Measurements from ENCODE around the gene ANKS1B. TPM values are rescaled to one million over a fixed set of nuclear protein-coding genes. Genes with fewer than 3 reads are reported as not detected.

ANKS1B gene
- total RNA-seq, 6 experiments from 2014 or later = 0.31 to 0.66 (median 0.37) TPM

DNA sequence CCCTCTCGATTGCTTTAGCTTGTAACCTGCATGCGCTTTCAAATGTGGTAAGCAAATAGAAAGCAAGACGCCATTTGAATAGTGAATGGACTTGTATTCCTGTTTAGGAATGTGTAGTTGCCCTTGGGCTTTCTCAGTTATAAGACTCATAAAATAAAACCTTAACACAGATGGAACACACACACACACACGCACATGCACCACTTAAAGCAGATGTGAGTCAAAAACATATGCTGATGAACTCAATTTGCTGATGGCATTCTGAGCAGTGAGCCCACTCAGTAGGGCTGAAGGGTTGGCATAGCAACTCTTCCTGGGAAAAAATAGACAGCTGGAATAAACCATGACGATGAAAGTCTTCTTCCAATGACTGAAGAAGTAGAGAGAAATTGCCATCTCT is 979.1 kb downstream of the ANKS1B start:
- H3K9me3 Mint-ChIP-seq = no peaks in the 10 kb centered on the region
- no peak for DNase-seq
- no peak overlapping the region for H3K4me3 Mint-ChIP-seq
- H3K4me1 Mint-ChIP-seq (ENCODE audit: low read depth) = no peaks in the 10 kb centered on the region
- H3K27me3 Mint-ChIP-seq (ENCODE audit: insufficient read depth) = no peaks in the 10 kb centered on the region
- no peaks in the 10 kb centered on the region for H3K36me3 Mint-ChIP-seq (ENCODE audit: low read depth)
- no peak overlapping the region for H3K27ac Mint-ChIP-seq
- TF ChIP-seq, protein P1, sequence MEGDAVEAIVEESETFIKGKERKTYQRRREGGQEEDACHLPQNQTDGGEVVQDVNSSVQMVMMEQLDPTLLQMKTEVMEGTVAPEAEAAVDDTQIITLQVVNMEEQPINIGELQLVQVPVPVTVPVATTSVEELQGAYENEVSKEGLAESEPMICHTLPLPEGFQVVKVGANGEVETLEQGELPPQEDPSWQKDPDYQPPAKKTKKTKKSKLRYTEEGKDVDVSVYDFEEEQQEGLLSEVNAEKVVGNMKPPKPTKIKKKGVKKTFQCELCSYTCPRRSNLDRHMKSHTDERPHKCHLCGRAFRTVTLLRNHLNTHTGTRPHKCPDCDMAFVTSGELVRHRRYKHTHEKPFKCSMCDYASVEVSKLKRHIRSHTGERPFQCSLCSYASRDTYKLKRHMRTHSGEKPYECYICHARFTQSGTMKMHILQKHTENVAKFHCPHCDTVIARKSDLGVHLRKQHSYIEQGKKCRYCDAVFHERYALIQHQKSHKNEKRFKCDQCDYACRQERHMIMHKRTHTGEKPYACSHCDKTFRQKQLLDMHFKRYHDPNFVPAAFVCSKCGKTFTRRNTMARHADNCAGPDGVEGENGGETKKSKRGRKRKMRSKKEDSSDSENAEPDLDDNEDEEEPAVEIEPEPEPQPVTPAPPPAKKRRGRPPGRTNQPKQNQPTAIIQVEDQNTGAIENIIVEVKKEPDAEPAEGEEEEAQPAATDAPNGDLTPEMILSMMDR (IDR thresholded peaks at IDR 0.05) = no peak

DNA sequence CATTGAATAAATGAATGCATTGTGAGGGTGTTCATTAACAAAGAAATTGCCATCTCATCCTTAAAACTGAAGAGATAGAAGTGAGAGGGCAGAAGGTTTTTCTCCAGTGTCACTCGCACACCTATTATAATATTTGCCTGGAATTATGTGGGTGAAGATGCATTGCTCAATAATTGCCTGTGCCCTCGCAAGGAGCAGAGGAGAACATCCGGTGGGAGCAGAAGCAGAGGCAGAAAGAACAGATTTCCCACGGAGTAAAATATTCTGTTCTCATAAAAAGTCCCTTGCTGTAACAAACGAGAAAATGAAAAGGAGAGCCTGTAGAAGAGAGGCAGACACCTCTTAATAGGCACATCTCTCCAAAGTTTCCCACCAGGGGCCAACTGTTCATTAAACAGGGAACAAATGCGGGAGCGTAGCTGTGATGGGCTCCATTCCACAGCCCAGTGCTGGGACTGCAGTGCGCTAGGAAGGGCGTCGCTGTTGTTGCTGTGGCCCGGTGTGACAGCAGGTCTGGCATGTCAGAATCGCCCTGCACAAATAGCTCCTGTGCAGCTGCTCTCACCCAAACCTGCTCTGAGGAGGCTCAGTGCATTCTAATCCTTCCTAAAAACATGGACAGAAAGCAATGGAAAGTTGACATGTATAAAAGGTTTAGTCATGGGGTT is 979.8 kb downstream of the ANKS1B start:
- TF ChIP-seq, protein P1 (IDR thresholded peaks at IDR 0.05) = no peak
- no peaks in the 10 kb centered on the region for H3K36me3 Mint-ChIP-seq (ENCODE audit: low read depth)
- H3K9me3 Mint-ChIP-seq = no peaks in the 10 kb centered on the region
- H3K27ac Mint-ChIP-seq = no peak overlapping the region
- no peaks in the 10 kb centered on the region for H3K4me1 Mint-ChIP-seq (ENCODE audit: low read depth)
- no peak for DNase-seq
- no peak overlapping the region for H3K4me3 Mint-ChIP-seq
- no peaks in the 10 kb centered on the region for H3K27me3 Mint-ChIP-seq (ENCODE audit: insufficient read depth)

DNA sequence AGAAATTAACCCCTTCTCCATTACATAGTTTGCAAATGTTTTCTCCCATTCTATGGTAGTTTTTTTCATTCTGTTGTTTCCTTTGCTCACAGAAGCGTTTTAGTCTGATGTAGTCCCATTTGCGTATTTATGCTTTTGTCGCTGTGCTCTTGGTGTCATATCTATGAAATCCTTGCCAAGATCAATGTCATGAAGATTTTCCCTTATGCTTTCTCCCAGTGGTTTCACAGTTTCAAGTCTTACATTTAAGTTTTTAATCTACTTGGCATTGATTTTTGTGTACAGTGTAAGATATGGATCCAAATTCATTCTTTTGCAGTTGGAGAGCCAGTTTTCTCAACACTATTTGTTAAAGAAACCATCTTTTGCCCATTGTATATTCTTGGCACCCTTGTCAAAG is 982.0 kb downstream of the ANKS1B start:
- Mint-ChIP-seq H3K36me3 (ENCODE audit: low read depth) (no peaks in the 10 kb centered on the region), H3K4me1 (ENCODE audit: low read depth) (no peaks in the 10 kb centered on the region), H3K27ac (no peak overlapping the region)

DNA sequence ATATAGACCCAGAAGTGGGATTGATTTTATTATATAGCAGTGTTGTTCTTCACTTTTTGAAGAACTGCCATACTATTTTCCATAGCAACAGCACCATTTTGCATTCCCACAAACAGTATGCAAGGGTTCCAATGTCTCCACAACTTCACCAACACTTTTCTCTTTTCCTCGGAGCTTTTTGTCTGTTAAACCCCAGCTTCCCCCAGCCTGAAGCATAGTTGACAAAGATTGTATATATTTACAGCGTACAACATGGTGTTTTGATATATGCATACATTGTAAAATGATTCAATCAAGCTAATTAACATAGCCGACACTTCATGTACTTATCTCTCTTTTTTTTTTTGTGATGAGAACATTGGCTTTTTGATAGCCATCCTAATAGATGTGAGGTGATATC is 982.6 kb downstream of the ANKS1B start:
- Mint-ChIP-seq H3K9me3 (no peaks in the 10 kb centered on the region), H3K36me3 (ENCODE audit: low read depth) (no peaks in the 10 kb centered on the region), H3K27ac (no peak overlapping the region), H3K27me3 (ENCODE audit: insufficient read depth) (no peaks in the 10 kb centered on the region), H3K4me1 (ENCODE audit: low read depth) (no peaks in the 10 kb centered on the region), H3K4me3 (no peak overlapping the region)
- no peak for DNase-seq
- TF ChIP-seq, protein P1 (IDR thresholded peaks at IDR 0.05) = no peak

More for the DNA sequence above, 982.0 kb downstream of the ANKS1B start:
- TF ChIP-seq, protein P1 (IDR thresholded peaks at IDR 0.05) = no peak
- Mint-ChIP-seq H3K4me3 (no peak overlapping the region), H3K9me3 (no peaks in the 10 kb centered on the region), H3K27me3 (ENCODE audit: insufficient read depth) (no peaks in the 10 kb centered on the region)
- DNase-seq = no peak

DNA sequence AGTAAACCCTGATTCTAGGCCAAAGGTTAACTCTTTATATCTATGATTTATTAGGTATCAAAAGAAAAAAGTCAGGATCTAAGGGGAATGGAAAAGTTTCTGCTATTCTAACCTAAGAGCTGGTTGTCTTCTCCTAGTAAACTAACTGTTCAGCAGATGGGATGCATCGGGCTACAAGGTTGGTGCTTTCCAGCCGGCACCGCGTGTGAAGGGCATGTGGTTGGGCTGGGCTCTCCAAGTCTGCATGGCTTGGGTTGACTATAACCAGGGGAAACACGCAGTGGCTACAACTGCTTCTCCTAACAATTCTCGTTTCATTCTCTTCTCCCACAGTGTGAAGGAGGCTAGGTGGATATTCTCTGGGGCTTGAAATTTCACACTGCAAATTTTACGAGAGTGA is 985.2 kb downstream of the ANKS1B start:
- Mint-ChIP-seq H3K9me3 (no peaks in the 10 kb centered on the region), H3K27ac (no peak overlapping the region), H3K36me3 (ENCODE audit: low read depth) (no peaks in the 10 kb centered on the region), H3K4me3 (no peak overlapping the region), H3K27me3 (ENCODE audit: insufficient read depth) (no peaks in the 10 kb centered on the region; the same call in 1 of the 2 replicates), H3K4me1 (ENCODE audit: low read depth) (no peaks in the 10 kb centered on the region)
- TF ChIP-seq, protein P1 (IDR thresholded peaks at IDR 0.05) = no peak
- DNase-seq = no peak
